Esophagus muscularis mucosa (tissue), 3 donors: ENCODE measurements around the gene DYNLRB1.

Experiments
- EP300 ChIP-seq: sonication (generic); formaldehyde crosslinking; IDR thresholded peaks from one replicate; pipeline ENCODE4 v1.6.1; 2017; ENCODE audit warnings: antibody characterized with exemption
- POLR2AphosphoS5 ChIP-seq, 2 donors: sonication (generic); formaldehyde crosslinking; IDR thresholded peaks; one replicate each; pipeline ENCODE4 v1.6.1; 2017; ENCODE audit warnings: antibody characterized with exemption in 2 of 2

- TF ChIP-seq POLR2AphosphoS5 (IDR thresholded peaks at IDR 0.05) (no peak), EP300 (no peak)
These were observed 20.7 kb downstream of the DYNLRB1 start for GRCh38 chr20:34536798-34537394.
